Panc1 (cell line): ENCODE results near the gene AHI1. TPM values are rescaled to one million over a fixed set of nuclear protein-coding genes. Genes with fewer than 3 reads are reported as not detected.

Source experiments
- ATAC-seq: fragments of 200-7000 bp; cut with Tn5 transposase; 2 replicates; pipeline ENCODE4 v1.9.1; 2020; ENCODE audit warnings: mild to moderate bottlenecking, moderate library complexity
- BruUV-seq: library from RNA; stranded (reverse); fragments of 400-500 nt; replicated peaks from 2 replicates; lab custom pipeline; 2021; lab: Mats Ljungman, UMichigan
- CTCF ChIA-PET: fragments of 300-600 bp; sonication (Branson Sonifier 250); formaldehyde crosslinking; loops from one replicate; lab custom pipeline; 2022; ENCODE audit warnings: antibody characterized with exemption; lab: Charles Lee
- POLR2A ChIA-PET: fragments of 300-600 bp; sonication (Branson Sonifier 250); formaldehyde crosslinking; loops from one replicate; lab custom pipeline; 2022; ENCODE audit warnings: antibody characterized with exemption; lab: Charles Lee
- DNase-seq: peaks from one replicate; pipeline ENCODE4 v3.0.0-alpha.2; 2010; ENCODE audit warnings: low read depth, low spot score
- H3K27ac ChIP-seq: 2 replicates; pipeline ENCODE4 v1.5.1; 2011; ENCODE audit warnings: mild to moderate bottlenecking, low read length, inconsistent platforms
- H3K27me3 ChIP-seq: fragments of 200-500 bp; sonication (Bioruptor generic); 2 replicates; pipeline ENCODE4 v1.6.0; 2014; ENCODE audit warnings: low read length, inconsistent platforms; ENCODE audit not compliant: control insufficient read depth, insufficient read depth
- H3K36me3 ChIP-seq: fragments of 200-500 bp; sonication (Bioruptor generic); 2 replicates; pipeline ENCODE4 v1.5.1; 2014; ENCODE audit warnings: inconsistent platforms, mild to moderate bottlenecking, low read length, moderate library complexity; ENCODE audit not compliant: control insufficient read depth, insufficient read depth
- H3K4me1 ChIP-seq: 2 replicates; pipeline ENCODE4 v1.5.1; 2011; ENCODE audit warnings: inconsistent platforms, mild to moderate bottlenecking, low read length, moderate library complexity; ENCODE audit not compliant: control insufficient read depth, insufficient read depth
- H3K4me3 ChIP-seq, 2 experiments: 2 replicates each; pipeline ENCODE4 v1.5.1; 2011 to 2012; ENCODE audit warnings: low read depth in 2 of 2, low read length in 2 of 2, mild to moderate bottlenecking in 2 of 2, inconsistent platforms in 1 of 2, moderate library complexity in 1 of 2
- H3K9me3 ChIP-seq: fragments of 200-500 bp; sonication (Bioruptor generic); 2 replicates; pipeline ENCODE4 v1.5.1; 2014; ENCODE audit warnings: low read depth, mild to moderate bottlenecking, inconsistent platforms, low read length, moderate library complexity; ENCODE audit not compliant: control insufficient read depth, insufficient read depth
- POLR2AphosphoS5 ChIP-seq: IDR thresholded peaks from 2 replicates; pipeline ENCODE4 v1.6.1; 2012; ENCODE audit warnings: mild to moderate bottlenecking, low read depth, low read length, moderate library complexity
- SIN3A ChIP-seq: IDR thresholded peaks from 2 replicates; pipeline ENCODE4 v1.6.1; 2012; ENCODE audit warnings: low read depth, mild to moderate bottlenecking, low read length, moderate library complexity, borderline replicate concordance; ENCODE audit not compliant: insufficient read depth
- TCF7L2 ChIP-seq: IDR thresholded peaks from 2 replicates; pipeline ENCODE4 v1.6.1; 2011; ENCODE audit warnings: mild to moderate bottlenecking, low read depth, low read length, inconsistent platforms
- in situ Hi-C: cut with HindIII; loops from 2 replicates; pipeline ENCODE4 v1.10.0; 2016; ENCODE audit warnings: low sequenced_read_pairs, low pct_unique_long_range_greater_than_20kb
- intact Hi-C: fragments of 100-400 bp; cut with micrococcal nuclease; formaldehyde crosslinking; loops from one replicate; pipeline ENCODE4 v1.10.0; 2022; ENCODE audit not compliant: unreplicated experiment
- total RNA-seq: library from RNA; stranded (reverse); gene quantifications from one replicate; pipeline ENCODE4 v1.2.1, GENCODE V29; 2021; ENCODE audit not compliant: unreplicated experiment
- TF ChIP-seq, protein P1 (sequence below): fragments of 450-650 bp; IDR thresholded peaks from 2 replicates; pipeline ENCODE4 v1.5.1; 2017; ENCODE audit warnings: mild to moderate bottlenecking
- TF ChIP-seq, protein P2 (sequence below), 2 experiments: IDR thresholded peaks; 2 replicates each; pipeline ENCODE4 v1.6.1; 2011 to 2012; ENCODE audit warnings: low read depth in 2 of 2, control low read depth in 1 of 2, low read length in 1 of 2, mild to moderate bottlenecking in 1 of 2, moderate library complexity in 1 of 2; ENCODE audit not compliant: insufficient read depth in 1 of 2

Gene AHI1
- total RNA-seq, 1 experiment from 2014 or later = 22.3 TPM

DNA sequence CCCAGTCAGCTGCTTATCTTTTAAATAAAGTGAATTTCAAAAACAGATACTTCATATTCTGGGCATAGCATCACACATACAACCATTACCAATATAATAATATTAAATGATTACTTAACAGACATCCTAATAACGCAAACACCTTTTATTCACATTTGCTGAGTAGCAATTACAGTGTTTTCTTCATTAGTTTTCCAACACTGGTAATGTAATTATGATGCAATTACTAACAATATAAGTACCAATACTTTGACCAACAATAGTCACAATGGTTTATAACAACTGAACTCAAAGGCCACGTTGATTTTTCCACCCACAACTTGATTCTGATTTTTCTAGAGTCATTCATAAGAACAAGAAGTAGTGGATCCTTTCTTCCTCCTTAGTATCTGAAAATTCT, 212.4 kb downstream of the AHI1 start:
- Histone ChIP-seq H3K27me3 (no peaks in the 10 kb centered on the region), H3K36me3 (no peaks in the 10 kb centered on the region), H3K9me3 (no peaks in the 10 kb centered on the region), H3K4me3 (no peak overlapping the region), H3K4me1 (no peaks in the 10 kb centered on the region), H3K27ac (no peak overlapping the region)
- TF ChIP-seq POLR2AphosphoS5 (no peak), TCF7L2 (no peak), SIN3A (no peak)
- TF ChIP-seq, protein P1, sequence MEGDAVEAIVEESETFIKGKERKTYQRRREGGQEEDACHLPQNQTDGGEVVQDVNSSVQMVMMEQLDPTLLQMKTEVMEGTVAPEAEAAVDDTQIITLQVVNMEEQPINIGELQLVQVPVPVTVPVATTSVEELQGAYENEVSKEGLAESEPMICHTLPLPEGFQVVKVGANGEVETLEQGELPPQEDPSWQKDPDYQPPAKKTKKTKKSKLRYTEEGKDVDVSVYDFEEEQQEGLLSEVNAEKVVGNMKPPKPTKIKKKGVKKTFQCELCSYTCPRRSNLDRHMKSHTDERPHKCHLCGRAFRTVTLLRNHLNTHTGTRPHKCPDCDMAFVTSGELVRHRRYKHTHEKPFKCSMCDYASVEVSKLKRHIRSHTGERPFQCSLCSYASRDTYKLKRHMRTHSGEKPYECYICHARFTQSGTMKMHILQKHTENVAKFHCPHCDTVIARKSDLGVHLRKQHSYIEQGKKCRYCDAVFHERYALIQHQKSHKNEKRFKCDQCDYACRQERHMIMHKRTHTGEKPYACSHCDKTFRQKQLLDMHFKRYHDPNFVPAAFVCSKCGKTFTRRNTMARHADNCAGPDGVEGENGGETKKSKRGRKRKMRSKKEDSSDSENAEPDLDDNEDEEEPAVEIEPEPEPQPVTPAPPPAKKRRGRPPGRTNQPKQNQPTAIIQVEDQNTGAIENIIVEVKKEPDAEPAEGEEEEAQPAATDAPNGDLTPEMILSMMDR = no peak
- TF ChIP-seq, protein P2, sequence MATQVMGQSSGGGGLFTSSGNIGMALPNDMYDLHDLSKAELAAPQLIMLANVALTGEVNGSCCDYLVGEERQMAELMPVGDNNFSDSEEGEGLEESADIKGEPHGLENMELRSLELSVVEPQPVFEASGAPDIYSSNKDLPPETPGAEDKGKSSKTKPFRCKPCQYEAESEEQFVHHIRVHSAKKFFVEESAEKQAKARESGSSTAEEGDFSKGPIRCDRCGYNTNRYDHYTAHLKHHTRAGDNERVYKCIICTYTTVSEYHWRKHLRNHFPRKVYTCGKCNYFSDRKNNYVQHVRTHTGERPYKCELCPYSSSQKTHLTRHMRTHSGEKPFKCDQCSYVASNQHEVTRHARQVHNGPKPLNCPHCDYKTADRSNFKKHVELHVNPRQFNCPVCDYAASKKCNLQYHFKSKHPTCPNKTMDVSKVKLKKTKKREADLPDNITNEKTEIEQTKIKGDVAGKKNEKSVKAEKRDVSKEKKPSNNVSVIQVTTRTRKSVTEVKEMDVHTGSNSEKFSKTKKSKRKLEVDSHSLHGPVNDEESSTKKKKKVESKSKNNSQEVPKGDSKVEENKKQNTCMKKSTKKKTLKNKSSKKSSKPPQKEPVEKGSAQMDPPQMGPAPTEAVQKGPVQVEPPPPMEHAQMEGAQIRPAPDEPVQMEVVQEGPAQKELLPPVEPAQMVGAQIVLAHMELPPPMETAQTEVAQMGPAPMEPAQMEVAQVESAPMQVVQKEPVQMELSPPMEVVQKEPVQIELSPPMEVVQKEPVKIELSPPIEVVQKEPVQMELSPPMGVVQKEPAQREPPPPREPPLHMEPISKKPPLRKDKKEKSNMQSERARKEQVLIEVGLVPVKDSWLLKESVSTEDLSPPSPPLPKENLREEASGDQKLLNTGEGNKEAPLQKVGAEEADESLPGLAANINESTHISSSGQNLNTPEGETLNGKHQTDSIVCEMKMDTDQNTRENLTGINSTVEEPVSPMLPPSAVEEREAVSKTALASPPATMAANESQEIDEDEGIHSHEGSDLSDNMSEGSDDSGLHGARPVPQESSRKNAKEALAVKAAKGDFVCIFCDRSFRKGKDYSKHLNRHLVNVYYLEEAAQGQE (IDR thresholded peaks at IDR 0.05; ENCODE audit: insufficient read depth in 1 of 2, low read depth in 2 of 2, low read length in 1 of 2) = no peak
- ATAC-seq = no peak
- DNase-seq = no peak
- in situ Hi-C loops (no loop called here), intact Hi-C loops (no loop called here)
- POLR2A ChIA-PET = no interaction called here
- CTCF ChIA-PET = no interaction called here
- BruUV-seq = TSS peak; percentile 63

DNA sequence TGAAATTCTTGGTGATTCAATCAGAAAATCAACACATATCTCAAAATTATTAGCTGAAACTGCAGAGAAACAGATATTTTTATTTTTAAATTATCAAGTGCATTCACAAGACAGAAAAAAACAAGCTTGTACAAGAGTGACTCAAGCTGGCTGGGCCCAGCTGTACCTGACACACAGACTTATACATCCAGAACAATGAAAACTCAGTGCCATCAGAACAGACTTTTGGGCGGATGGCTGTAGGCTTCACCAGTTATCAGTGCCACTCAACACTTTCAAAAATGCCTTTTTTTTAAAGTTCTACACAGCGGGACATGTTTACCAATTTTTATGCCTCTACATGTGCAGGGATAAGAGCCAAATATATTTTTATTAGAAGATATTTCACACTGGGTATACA, 213.6 kb downstream of the AHI1 start:
- intact Hi-C loops = no loop called here
- no peak for TF ChIP-seq POLR2AphosphoS5
- TF ChIP-seq SIN3A = no peak
- TF ChIP-seq, protein P2 (IDR thresholded peaks at IDR 0.05; ENCODE audit: insufficient read depth in 1 of 2, low read depth in 2 of 2, low read length in 1 of 2) = no peak
- TF ChIP-seq, protein P1 = no peak
- no peak for TF ChIP-seq TCF7L2
- in situ Hi-C loops = no loop called here
- Histone ChIP-seq H3K4me3 (no peak overlapping the region), H3K36me3 (no peaks in the 10 kb centered on the region), H3K27me3 (no peaks in the 10 kb centered on the region), H3K4me1 (no peaks in the 10 kb centered on the region), H3K27ac (no peak overlapping the region), H3K9me3 (no peaks in the 10 kb centered on the region)
- no TSS peak for BruUV-seq
- ChIA-PET POLR2A (no interaction called here), CTCF (no interaction called here)
- no peak for ATAC-seq
- DNase-seq = no peak
